GM12878 (cell line): ENCODE results near the gene RGP1. TPM values are rescaled to one million over a fixed set of nuclear protein-coding genes. Genes with fewer than 3 reads are reported as not detected.

Source experiments
- ATAC-seq: fragments of 200-7000 bp; cut with Tn5 transposase; 3 replicates; pipeline ENCODE4 v1.9.1; 2020; ENCODE audit warnings: mild to moderate bottlenecking, moderate library complexity
- BruUV-seq: library from RNA; stranded (reverse); fragments of 400-500 nt; replicated peaks from 2 replicates; lab custom pipeline; 2021; lab: Mats Ljungman, UMichigan
- CTCF ChIA-PET: fragments of 300-600 bp; sonication (Branson Sonifier 250); formaldehyde crosslinking; extraction: SDS; loops from one replicate; lab custom pipeline; 2021; ENCODE audit warnings: inconsistent platforms; lab: Yijun Ruan, JAX
- POLR2A ChIA-PET: fragments of 350-600 bp; formaldehyde crosslinking; extraction: SDS; loops from one replicate; lab custom pipeline; 2021; ENCODE audit warnings: inconsistent platforms; lab: Charles Lee
- RAD21 ChIA-PET: fragments of 300-600 bp; sonication (Branson Sonifier 250); formaldehyde crosslinking; loops from one replicate; lab custom pipeline; 2023; ENCODE audit warnings: antibody characterized with exemption; ENCODE audit not compliant: unreplicated experiment; lab: Charles Lee
- SMC1A ChIA-PET: fragments of 300-600 bp; sonication (Branson Sonifier 250); formaldehyde crosslinking; loops from one replicate; lab custom pipeline; 2023; ENCODE audit not compliant: unreplicated experiment, uncharacterized antibody; lab: Charles Lee
- DNase-seq: peaks from one replicate; pipeline ENCODE4 v3.0.0-alpha.2; 2011; ENCODE audit warnings: low read depth, low spot score
- FAIRE-seq: peaks from 3 replicates; lab custom pipeline; 2011; peaks lifted over from hg19 to GRCh38; lab: Jason Lieb, UNC
- H2AFZ ChIP-seq: 2 replicates; pipeline ENCODE4 v1.6.0; 2011; ENCODE audit warnings: low read depth, low read length, control low read depth; ENCODE audit not compliant: control insufficient read depth
- H3K27ac ChIP-seq: 2 replicates; pipeline ENCODE4 v1.5.1; 2011; ENCODE audit warnings: control low read depth; ENCODE audit not compliant: control insufficient read depth, insufficient read depth
- H3K27me3 ChIP-seq, 2 experiments: replicated peaks in 1 of 2; 2 replicates each; pipeline versions ENCODE4 v1.6.0 to v1.6.1; 2011; ENCODE audit warnings: low read length in 1 of 2; ENCODE audit not compliant: control insufficient read depth in 2 of 2, insufficient read depth in 2 of 2
- H3K36me3 ChIP-seq, 2 experiments: 2 replicates each; pipeline ENCODE4 v1.5.1; 2011; ENCODE audit warnings: low read length in 1 of 2; ENCODE audit not compliant: control insufficient read depth in 2 of 2, insufficient read depth in 2 of 2
- H3K4me1 ChIP-seq: 2 replicates; pipeline ENCODE4 v1.6.1; 2011; ENCODE audit warnings: mild to moderate bottlenecking, low read length, moderate library complexity, mixed read lengths; ENCODE audit not compliant: control insufficient read depth, insufficient read depth
- H3K4me2 ChIP-seq: 2 replicates; pipeline ENCODE4 v1.6.0; 2011; ENCODE audit warnings: control low read depth; ENCODE audit not compliant: control insufficient read depth, insufficient read depth
- H3K4me3 ChIP-seq: fragments of 200-600 bp; sonication (generic); 2 replicates; pipeline ENCODE4 v1.5.1; 2016
- H3K79me2 ChIP-seq: 2 replicates; pipeline ENCODE4 v1.6.0; 2011; ENCODE audit warnings: low read length; ENCODE audit not compliant: control insufficient read depth, insufficient read depth
- H3K9ac ChIP-seq: 2 replicates; pipeline ENCODE4 v1.8.0; 2011; ENCODE audit warnings: low read length, control low read depth, mixed read lengths; ENCODE audit not compliant: control insufficient read depth, insufficient read depth
- H3K9me3 ChIP-seq: replicated peaks from 3 replicates; pipeline ENCODE4 v1.5.1; 2011; ENCODE audit warnings: mild to moderate bottlenecking, low read length; ENCODE audit not compliant: control insufficient read depth, insufficient read depth
- H4K20me1 ChIP-seq: 2 replicates; pipeline ENCODE4 v1.6.0; 2011; ENCODE audit not compliant: control insufficient read depth, insufficient read depth
- ASH2L ChIP-seq: fragments of 300-600, 200-600 bp; sonication (generic); IDR thresholded peaks from 2 replicates; pipeline ENCODE4 v1.6.1; 2017; ENCODE audit warnings: low read depth, mild to moderate bottlenecking, borderline replicate concordance
- CHD2 ChIP-seq: IDR thresholded peaks from 2 replicates; pipeline ENCODE4 v1.6.1; 2011; ENCODE audit warnings: low read depth, low read length, improper control_type of control experiment, borderline replicate concordance
- MTA3 ChIP-seq: IDR thresholded peaks from 2 replicates; pipeline ENCODE4 v1.6.1; 2012; ENCODE audit warnings: low read length, inconsistent platforms, borderline replicate concordance
- MYC ChIP-seq: IDR thresholded peaks from 2 replicates; pipeline ENCODE4 v1.6.1; 2011; ENCODE audit warnings: mild to moderate bottlenecking, low read length, moderate library complexity, inconsistent platforms; ENCODE audit not compliant: insufficient read depth, insufficient replicate concordance, insufficient read length, severe bottlenecking
- RB1 ChIP-seq: fragments of 450-650 bp; formaldehyde crosslinking; IDR thresholded peaks from 2 replicates; pipeline ENCODE4 v1.6.1; 2017; ENCODE audit warnings: mild to moderate bottlenecking, borderline replicate concordance
- SMAD5 ChIP-seq: IDR thresholded peaks from 2 replicates; pipeline ENCODE4 v1.6.1; 2016; ENCODE audit warnings: antibody characterized with exemption, low read depth
- SREBF2 ChIP-seq: IDR thresholded peaks from 2 replicates; pipeline ENCODE4 v1.6.1; 2012; ENCODE audit warnings: mild to moderate bottlenecking, low read length
- WRNIP1 ChIP-seq: IDR thresholded peaks from 2 replicates; pipeline ENCODE4 v1.6.1; 2011; ENCODE audit warnings: low read depth, low read length, improper control_type of control experiment, borderline replicate concordance
- ZBTB11 ChIP-seq: fragments of 450-650 bp; formaldehyde crosslinking; IDR thresholded peaks from 2 replicates; pipeline ENCODE4 v1.5.0; 2022; ENCODE audit warnings: mild to moderate bottlenecking, missing genetic modification characterization
- WGBS: methylation state at CpG from one replicate; pipeline ENCODE4 v1.1.6; 2016; ENCODE audit warnings: low lambda C conversion rate; ENCODE audit not compliant: insufficient replicate concordance, insufficient coverage; ENCODE audit errors: missing lambda C conversion rate; 5-methylcytosine and 5-hydroxymethylcytosine counted together
- in situ Hi-C: fragments of 300-500 bp; cut with MboI; formaldehyde crosslinking; loops from 9 replicates; pipeline ENCODE4 v1.14.3; 2018; ENCODE audit warnings: mixed read lengths
- intact Hi-C: fragments of 100-400 bp; cut with micrococcal nuclease; formaldehyde crosslinking; loops from one replicate; pipeline ENCODE4 v1.14.2; 2022; ENCODE audit not compliant: unreplicated experiment
- polyA plus RNA-seq, 11 experiments: library from polyadenylated mRNA; depleted of rRNA in 4 of 11; unstranded in 6 of 11; stranded (reverse) in 5 of 11; fragments of >200 nt; fragmentation: Nextera tagmentation in 4 of 11; fragmentation: Illumina TruSeq in 1 of 11; extraction: Ambion mirVana in 4 of 11; extraction: Trizol in 1 of 11; gene quantifications; 1 replicate in 1 of 11; 2 replicates in 10 of 11; pipeline versions ENCODE4 v1.2.1 to v1.2.3, GENCODE V29; 2011 to 2016; ENCODE audit warnings: inconsistent platforms in 2 of 11, missing spikeins in 2 of 11, low read depth in 1 of 11
- total RNA-seq, 4 experiments: library from RNA; depleted of rRNA in 3 of 4; stranded (reverse); fragments of >200 nt in 3 of 4; fragmentation: Illumina TruSeq in 1 of 4; extraction: Trizol in 1 of 4; gene quantifications; 2 replicates each; pipeline versions ENCODE4 v1.2.1 to v1.2.3, GENCODE V29; 2013 to 2021
- TF ChIP-seq, protein P1 (sequence below): fragments of 450-650 bp; IDR thresholded peaks from 2 replicates; pipeline ENCODE4 v1.6.1; 2017; ENCODE audit warnings: low read depth, mild to moderate bottlenecking, moderate library complexity
- TF ChIP-seq, protein P2 (sequence below): fragments of 450-650 bp; IDR thresholded peaks from 2 replicates; pipeline ENCODE4 v1.6.1; 2016; ENCODE audit warnings: mild to moderate bottlenecking

RGP1 gene
- total and polyA plus RNA-seq, 10 of the 15 experiments (the other 5 are each of a cell fraction or from before 2014, with no cell fraction given): 0.44 to 14.9 (median 7.4) TPM

- Histone ChIP-seq H3K9ac (no peak overlapping the region), H3K4me2 (no peak overlapping the region), H3K79me2 (peaks cover 14% of the 10 kb centered on the region), H3K27me3 (no peaks in the 10 kb centered on the region), H2AFZ (no peak overlapping the region), H3K4me1 (no peaks in the 10 kb centered on the region; the same call in 1 of the 2 replicates), H3K36me3 (peaks cover 33 to 39% of the 10 kb centered on the region in 2 experiments; a peak in 3 of 4 replicates), H3K27ac (no peak overlapping the region), H3K9me3 (no peaks in the 10 kb centered on the region), H3K4me3 (no peak overlapping the region), H4K20me1 (no peaks in the 10 kb centered on the region)
- ChIA-PET RAD21 (interaction anchor here (0.7 to 1.4 kb wide), 4 partner anchors 11 to 90 kb away, joined by 3 to 4 read pairs (median 3); no protein-coding TSS in a partner anchor), CTCF (interaction anchor here (0.6 to 3.4 kb wide), 10 partner anchors 10 to 177 kb away, joined by 3 to 23 read pairs (median 6); partner anchors contain the start of genes GBA2, HINT2 and RGP1), POLR2A (interaction anchor here (1.1 kb wide), 1 partner anchor 12 kb away, joined by 3 read pairs; the partner anchor contains the start of genes GBA2 and RGP1), SMC1A (interaction anchor here (1.3 to 2.8 kb wide), 4 partner anchors 9 to 77 kb away, joined by 3 to 7 read pairs (median 3); no protein-coding TSS in a partner anchor)
- ATAC-seq: no peak
- no peak for FAIRE-seq
- no peak for TF ChIP-seq CHD2
- TF ChIP-seq, protein P1, sequence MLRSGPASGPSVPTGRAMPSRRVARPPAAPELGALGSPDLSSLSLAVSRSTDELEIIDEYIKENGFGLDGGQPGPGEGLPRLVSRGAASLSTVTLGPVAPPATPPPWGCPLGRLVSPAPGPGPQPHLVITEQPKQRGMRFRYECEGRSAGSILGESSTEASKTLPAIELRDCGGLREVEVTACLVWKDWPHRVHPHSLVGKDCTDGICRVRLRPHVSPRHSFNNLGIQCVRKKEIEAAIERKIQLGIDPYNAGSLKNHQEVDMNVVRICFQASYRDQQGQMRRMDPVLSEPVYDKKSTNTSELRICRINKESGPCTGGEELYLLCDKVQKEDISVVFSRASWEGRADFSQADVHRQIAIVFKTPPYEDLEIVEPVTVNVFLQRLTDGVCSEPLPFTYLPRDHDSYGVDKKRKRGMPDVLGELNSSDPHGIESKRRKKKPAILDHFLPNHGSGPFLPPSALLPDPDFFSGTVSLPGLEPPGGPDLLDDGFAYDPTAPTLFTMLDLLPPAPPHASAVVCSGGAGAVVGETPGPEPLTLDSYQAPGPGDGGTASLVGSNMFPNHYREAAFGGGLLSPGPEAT: no peak
- no peak for TF ChIP-seq MTA3
- no peak for TF ChIP-seq ZBTB11 (CRISPR knock-in tag)
- no peak for TF ChIP-seq ASH2L
- TF ChIP-seq RB1: no peak
- TF ChIP-seq MYC: no peak
- no peak for TF ChIP-seq SREBF2
- TF ChIP-seq, protein P2, sequence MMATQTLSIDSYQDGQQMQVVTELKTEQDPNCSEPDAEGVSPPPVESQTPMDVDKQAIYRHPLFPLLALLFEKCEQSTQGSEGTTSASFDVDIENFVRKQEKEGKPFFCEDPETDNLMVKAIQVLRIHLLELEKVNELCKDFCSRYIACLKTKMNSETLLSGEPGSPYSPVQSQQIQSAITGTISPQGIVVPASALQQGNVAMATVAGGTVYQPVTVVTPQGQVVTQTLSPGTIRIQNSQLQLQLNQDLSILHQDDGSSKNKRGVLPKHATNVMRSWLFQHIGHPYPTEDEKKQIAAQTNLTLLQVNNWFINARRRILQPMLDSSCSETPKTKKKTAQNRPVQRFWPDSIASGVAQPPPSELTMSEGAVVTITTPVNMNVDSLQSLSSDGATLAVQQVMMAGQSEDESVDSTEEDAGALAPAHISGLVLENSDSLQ: no peak
- no peak for TF ChIP-seq SMAD5
- no peak for TF ChIP-seq WRNIP1
- WGBS: 88% methylated on average over 7 of the region's 7 CpGs
- in situ Hi-C loops: loop anchor here (10.0 kb wide), 1 partner anchor 632 kb away; the partner anchor contains the start of gene STOML2
- DNase-seq: no peak
- intact Hi-C loops: loop anchor here (5.0 to 10.0 kb wide), 2 partner anchors 145 to 622 kb away; partner anchors contain the start of gene ATOSB
- BruUV-seq: no TSS peak
These were observed 11.9 kb upstream of the RGP1 start for GRCh38 chr9:35737143-35737542.
